ENCODE results near the gene KLF6.

The KLF6 gene

GRCh38 chr10:3811291-3811870, 26.4 kb upstream of the KLF6 start:
- DNase-seq (ENCODE audit: low read depth) = peak; percentile 33

GRCh38 chr10:3808689-3809199, 23.7 kb upstream of the KLF6 start:
- no peak for DNase-seq (ENCODE audit: low read depth)

GRCh38 chr10:3807928-3808496, 23.0 kb upstream of the KLF6 start:
- no peak for DNase-seq (ENCODE audit: low read depth)

GRCh38 chr10:3807211-3807927, 22.4 kb upstream of the KLF6 start:
- DNase-seq (ENCODE audit: low read depth) = no peak

- no peak for DNase-seq (ENCODE audit: low read depth)
Measured at GRCh38 chr10:3806603-3807002, 21.6 kb upstream of the KLF6 start.

- DNase-seq (ENCODE audit: low read depth) = peak; percentile 77
Measured at GRCh38 chr10:3805791-3806461, 20.9 kb upstream of the KLF6 start.

GRCh38 chr10:3805201-3805790, 20.3 kb upstream of the KLF6 start:
- peak; percentile 69 for DNase-seq (ENCODE audit: low read depth)

- peak; percentile 72 for DNase-seq (ENCODE audit: low read depth)
Measured at GRCh38 chr10:3803927-3804741, 19.1 kb upstream of the KLF6 start.

- no peak for DNase-seq (ENCODE audit: low read depth)
Measured at GRCh38 chr10:3803295-3803926, 18.4 kb upstream of the KLF6 start.

- DNase-seq (ENCODE audit: low read depth) = no peak
Measured at GRCh38 chr10:3802526-3803265, 17.7 kb upstream of the KLF6 start.

GRCh38 chr10:3801558-3802192, 16.7 kb upstream of the KLF6 start:
- DNase-seq (ENCODE audit: low read depth) = no peak

GRCh38 chr10:3800586-3800985, 15.6 kb upstream of the KLF6 start:
- no peak for DNase-seq (ENCODE audit: low read depth)

GRCh38 chr10:3797750-3798149, 12.7 kb upstream of the KLF6 start:
- no peak for DNase-seq (ENCODE audit: low read depth)

- no peak for DNase-seq (ENCODE audit: low read depth)
Measured at GRCh38 chr10:3793553-3793952, 8.5 kb upstream of the KLF6 start.

GRCh38 chr10:3792710-3793219, 7.8 kb upstream of the KLF6 start:
- no peak for DNase-seq (ENCODE audit: low read depth)

- no peak for DNase-seq (ENCODE audit: low read depth)
Measured at GRCh38 chr10:3791974-3792633, 7.1 kb upstream of the KLF6 start.

GRCh38 chr10:3790858-3791257, 5.8 kb upstream of the KLF6 start:
- no peak for DNase-seq (ENCODE audit: low read depth)

GRCh38 chr10:3790272-3790671, 5.3 kb upstream of the KLF6 start:
- DNase-seq (ENCODE audit: low read depth) = no peak

GRCh38 chr10:3789621-3790020, 4.6 kb upstream of the KLF6 start:
- DNase-seq (ENCODE audit: low read depth) = no peak
